Keratinocyte (primary cell): ENCODE data around the gene MIDN.

ENCODE experiments used
- CTCF ChIP-seq, 3 experiments: IDR thresholded peaks in 1 of 3; conservative IDR thresholded peaks in 1 of 3; optimal IDR thresholded peaks in 1 of 3; 2 replicates in 2 of 3; 3 replicates in 1 of 3; pipeline versions ENCODE3 to v1.5.1; 2011; ENCODE audit warnings: low read length in 3 of 3, mild to moderate bottlenecking in 3 of 3, moderate library complexity in 2 of 3, control low read depth in 1 of 3, inconsistent platforms in 1 of 3; ENCODE audit not compliant: insufficient read depth in 2 of 3; ENCODE audit errors: extremely low read depth in 1 of 3
- EZH2 ChIP-seq: IDR thresholded peaks from one replicate; pipeline ENCODE4 v1.6.1; 2012; ENCODE audit warnings: inconsistent platforms, mild to moderate bottlenecking, low read length, moderate library complexity

- TF ChIP-seq CTCF (optimal IDR thresholded peaks at IDR 0.05 in 1 of 3, IDR thresholded peaks at IDR 0.05 in 1 of 3, conservative IDR thresholded peaks at IDR 0.05 in 1 of 3; ENCODE audit: extremely low read depth in 1 of 3, insufficient read depth in 2 of 3, low read length in 3 of 3) (no peak), EZH2 (no peak)
Measured at GRCh38 chr19:1272423-1273262, 24.3 kb downstream of the MIDN start.
